ENCODE results near the gene CDHR5.

GRCh38 chr11:653837-654236, 29.1 kb upstream of the CDHR5 start:
- TF ChIP-seq, protein P1, sequence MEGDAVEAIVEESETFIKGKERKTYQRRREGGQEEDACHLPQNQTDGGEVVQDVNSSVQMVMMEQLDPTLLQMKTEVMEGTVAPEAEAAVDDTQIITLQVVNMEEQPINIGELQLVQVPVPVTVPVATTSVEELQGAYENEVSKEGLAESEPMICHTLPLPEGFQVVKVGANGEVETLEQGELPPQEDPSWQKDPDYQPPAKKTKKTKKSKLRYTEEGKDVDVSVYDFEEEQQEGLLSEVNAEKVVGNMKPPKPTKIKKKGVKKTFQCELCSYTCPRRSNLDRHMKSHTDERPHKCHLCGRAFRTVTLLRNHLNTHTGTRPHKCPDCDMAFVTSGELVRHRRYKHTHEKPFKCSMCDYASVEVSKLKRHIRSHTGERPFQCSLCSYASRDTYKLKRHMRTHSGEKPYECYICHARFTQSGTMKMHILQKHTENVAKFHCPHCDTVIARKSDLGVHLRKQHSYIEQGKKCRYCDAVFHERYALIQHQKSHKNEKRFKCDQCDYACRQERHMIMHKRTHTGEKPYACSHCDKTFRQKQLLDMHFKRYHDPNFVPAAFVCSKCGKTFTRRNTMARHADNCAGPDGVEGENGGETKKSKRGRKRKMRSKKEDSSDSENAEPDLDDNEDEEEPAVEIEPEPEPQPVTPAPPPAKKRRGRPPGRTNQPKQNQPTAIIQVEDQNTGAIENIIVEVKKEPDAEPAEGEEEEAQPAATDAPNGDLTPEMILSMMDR (conservative IDR thresholded peaks at IDR 0.05; ENCODE audit: low read depth, low read length) = no peak
- no peak for TF ChIP-seq EZH2 (IDR thresholded peaks at IDR 0.05; ENCODE audit: borderline replicate concordance, low read depth, low read length, poor library complexity, severe bottlenecking)
